Endodermal cell (in vitro differentiated cells): ENCODE measurements around the gene ARL6IP4. TPM values are rescaled to one million over a fixed set of nuclear protein-coding genes. Genes with fewer than 3 reads are reported as not detected.

Source experiments
- DNase-seq: peaks from one replicate; pipeline ENCODE4 v3.0.0-alpha.2; 2017
- H3K27ac ChIP-seq: 2 replicates; pipeline ENCODE4 v1.5.1; 2013; ENCODE audit warnings: mild to moderate bottlenecking, low read depth, low read length, moderate library complexity
- H3K27me3 ChIP-seq: 2 replicates; pipeline ENCODE4 v1.6.1; 2013; ENCODE audit warnings: mild to moderate bottlenecking, low read length, moderate library complexity; ENCODE audit not compliant: insufficient read depth, control insufficient read depth, poor library complexity, severe bottlenecking
- H3K36me3 ChIP-seq: 2 replicates; pipeline ENCODE4 v1.7.0; 2013; ENCODE audit warnings: mild to moderate bottlenecking, low read length, moderate library complexity; ENCODE audit not compliant: control insufficient read depth, insufficient read depth
- H3K4me1 ChIP-seq: one replicate; pipeline ENCODE4 v1.7.0; 2013; ENCODE audit warnings: low read length; ENCODE audit not compliant: control insufficient read depth, insufficient read depth
- H3K4me3 ChIP-seq: 2 replicates; pipeline ENCODE4 v1.5.1; 2013; ENCODE audit warnings: mild to moderate bottlenecking, low read length, moderate library complexity
- H3K9ac ChIP-seq: 2 replicates; pipeline ENCODE4 v1.6.1; 2013; ENCODE audit warnings: mild to moderate bottlenecking, low read length, moderate library complexity; ENCODE audit not compliant: poor library complexity, severe bottlenecking; ENCODE audit errors: extremely low read depth
- H3K9me3 ChIP-seq: 2 replicates; pipeline ENCODE4 v1.6.1; 2013; ENCODE audit warnings: mild to moderate bottlenecking, low read length, moderate library complexity; ENCODE audit not compliant: control insufficient read depth
- H3K27ac Mint-ChIP-seq: 2 replicates; pipeline ENCODE4 v1.8.0; 2020; ENCODE audit warnings: mixed read lengths
- H3K27me3 Mint-ChIP-seq: 2 replicates; pipeline ENCODE4 v1.8.0; 2021; ENCODE audit warnings: mild to moderate bottlenecking, mixed read lengths; ENCODE audit not compliant: insufficient read depth
- H3K36me3 Mint-ChIP-seq: 2 replicates; pipeline ENCODE4 v1.8.0; 2020; ENCODE audit warnings: low read depth, mixed read lengths
- H3K4me1 Mint-ChIP-seq: 2 replicates; pipeline ENCODE4 v1.8.0; 2020; ENCODE audit warnings: mixed read lengths
- H3K4me3 Mint-ChIP-seq: 2 replicates; pipeline ENCODE4 v1.8.0; 2020; ENCODE audit warnings: mild to moderate bottlenecking, moderate library complexity, mixed read lengths
- H3K9me3 Mint-ChIP-seq: 2 replicates; pipeline ENCODE4 v1.8.0; 2020; ENCODE audit warnings: mild to moderate bottlenecking, mixed read lengths
- CTCF ChIP-seq: fragments of 200-600 bp; sonication (generic); conservative IDR thresholded peaks from 2 replicates; pipeline ENCODE4 v1.5.0; 2021; ENCODE audit warnings: antibody characterized with exemption, mild to moderate bottlenecking
- WGBS, 2 experiments: methylation state at CpG; one replicate each; pipeline versions ENCODE4 v1.1.5 to v1.1.7; 2013; ENCODE audit warnings: missing lambda C conversion rate in 2 of 2, mixed read lengths in 1 of 2; ENCODE audit not compliant: insufficient coverage in 1 of 2, insufficient read length in 1 of 2; 5-methylcytosine and 5-hydroxymethylcytosine counted together
- total RNA-seq, 2 donors: library from RNA; stranded (reverse); fragmentation: NEBNext Ultra II Directional in 1 of 2; extraction: Animal tissue kit (Norgen Biotek cat#: 25700) in 1 of 2; gene quantifications; 2 replicates in 1 of 2; 3 replicates in 1 of 2; pipeline ENCODE4 v1.2.1, GENCODE V29; 2021

Gene ARL6IP4
- total RNA-seq, 2 donors from 2014 or later: 136 to 149 TPM

- Mint-ChIP-seq H3K36me3 (no peaks in the 10 kb centered on the region), H3K9me3 (no peaks in the 10 kb centered on the region), H3K4me1 (no peaks in the 10 kb centered on the region), H3K27ac (no peak overlapping the region), H3K27me3 (no peaks in the 10 kb centered on the region), H3K4me3 (no peak overlapping the region)
- 89 to 93% methylated on average over 3 to 13 of the region's 13 CpGs for WGBS, 2 experiments
- no peaks in the 10 kb centered on the region for H3K9me3 ChIP-seq
- H3K4me3 ChIP-seq: no peak overlapping the region
- H3K36me3 ChIP-seq: no peaks in the 10 kb centered on the region
- H3K27ac ChIP-seq: no peak overlapping the region
- no peak for TF ChIP-seq CTCF
- no peak overlapping the region for H3K9ac ChIP-seq
- no peaks in the 10 kb centered on the region for H3K4me1 ChIP-seq
- no peaks in the 10 kb centered on the region for H3K27me3 ChIP-seq
- DNase-seq: no peak
Observed at GRCh38 chr12:122990961-122991622, 10.6 kb downstream of the ARL6IP4 start.

GRCh38 chr12:122991623-122992275 is 11.3 kb downstream of the ARL6IP4 start:
- TF ChIP-seq CTCF: no peak
- no peak overlapping the region for H3K4me3 ChIP-seq
- no peaks in the 10 kb centered on the region for H3K27me3 ChIP-seq
- no peaks in the 10 kb centered on the region for H3K36me3 ChIP-seq
- no peak overlapping the region for H3K27ac ChIP-seq
- no peak for DNase-seq
- no peak overlapping the region for H3K4me3 Mint-ChIP-seq
- no peaks in the 10 kb centered on the region for H3K9me3 ChIP-seq
- no peak overlapping the region for H3K9ac ChIP-seq
- H3K4me1 ChIP-seq: no peaks in the 10 kb centered on the region
- H3K4me1 Mint-ChIP-seq: no peaks in the 10 kb centered on the region
- H3K27me3 Mint-ChIP-seq: no peaks in the 10 kb centered on the region
- H3K9me3 Mint-ChIP-seq: no peaks in the 10 kb centered on the region
- H3K36me3 Mint-ChIP-seq: no peaks in the 10 kb centered on the region
- WGBS, 2 experiments: 89 to 93% methylated on average over 12 to 27 of the region's 27 CpGs
- H3K27ac Mint-ChIP-seq: no peak overlapping the region

GRCh38 chr12:122992386-122992785 is 11.9 kb downstream of the ARL6IP4 start:
- no peak for TF ChIP-seq CTCF
- H3K4me1 Mint-ChIP-seq: no peaks in the 10 kb centered on the region
- Histone ChIP-seq H3K27me3 (no peaks in the 10 kb centered on the region), H3K27ac (no peak overlapping the region), H3K4me3 (no peak overlapping the region), H3K9ac (no peak overlapping the region), H3K9me3 (no peaks in the 10 kb centered on the region), H3K4me1 (no peaks in the 10 kb centered on the region), H3K36me3 (no peaks in the 10 kb centered on the region)
- no peaks in the 10 kb centered on the region for H3K9me3 Mint-ChIP-seq
- 92 to 100% methylated on average over 3 to 19 of the region's 19 CpGs for WGBS, 2 experiments
- no peak overlapping the region for H3K4me3 Mint-ChIP-seq
- H3K27me3 Mint-ChIP-seq: no peaks in the 10 kb centered on the region
- no peak overlapping the region for H3K27ac Mint-ChIP-seq
- no peaks in the 10 kb centered on the region for H3K36me3 Mint-ChIP-seq
- DNase-seq: no peak
